SK-N-SH (cell line): ENCODE data around the gene CERS6. TPM values are rescaled to one million over a fixed set of nuclear protein-coding genes. Genes with fewer than 3 reads are reported as not detected.

Source experiments
- CTCF ChIA-PET: fragments of 300-600, 350-600 bp; formaldehyde crosslinking; extraction: SDS; loops from one replicate; lab custom pipeline; 2021; lab: Yijun Ruan, JAX
- POLR2A ChIA-PET: fragments of 350-600 bp; sonication (Branson Sonifier 250); formaldehyde crosslinking; extraction: SDS; loops from one replicate; lab custom pipeline; 2020; ENCODE audit warnings: antibody characterized with exemption, inconsistent platforms; lab: Yijun Ruan, JAX
- DNase-seq: peaks from one replicate; pipeline ENCODE4 v3.0.0; 2012
- H2AFZ ChIP-seq: fragments of 200-600 bp; sonication (generic); 2 replicates; pipeline ENCODE4 v1.8.1; 2016; ENCODE audit warnings: antibody characterized with exemption, mild to moderate bottlenecking, low read depth
- H3F3A ChIP-seq: fragments of 200-600 bp; sonication (generic); replicated peaks from 2 replicates; pipeline ENCODE3; 2016; ENCODE audit warnings: antibody characterized with exemption, mild to moderate bottlenecking; ENCODE audit not compliant: insufficient read depth
- H3K27ac ChIP-seq, 2 experiments: fragments of 200-500 bp in 1 of 2; fragments of 200-600 bp in 1 of 2; sonication (Bioruptor generic) in 1 of 2; sonication (generic), shearing (Covaris generic) in 1 of 2; 2 replicates each; pipeline versions ENCODE4 v1.5.1 to v1.6.1; 2014 to 2016; ENCODE audit warnings: low read depth in 2 of 2, inconsistent platforms in 1 of 2, low read length in 1 of 2, mild to moderate bottlenecking in 1 of 2, mixed read lengths in 1 of 2
- H3K27me3 ChIP-seq: fragments of 200-600 bp; sonication (generic), shearing (Covaris generic); 2 replicates; pipeline ENCODE4 v1.6.1; 2016; ENCODE audit warnings: mixed run types; ENCODE audit not compliant: insufficient read depth
- H3K36me3 ChIP-seq, 2 experiments: fragments of 200-500 bp in 1 of 2; fragments of 200-600 bp in 1 of 2; sonication (Bioruptor generic) in 1 of 2; sonication (generic) in 1 of 2; replicated peaks in 1 of 2; 2 replicates each; pipeline versions ENCODE3 to v1.5.1; 2014 to 2016; ENCODE audit warnings: low read length in 1 of 2, mild to moderate bottlenecking in 1 of 2; ENCODE audit not compliant: insufficient read depth in 2 of 2, control insufficient read depth in 1 of 2
- H3K4me1 ChIP-seq, 2 experiments: fragments of 200-500 bp in 1 of 2; fragments of 200-600 bp in 1 of 2; sonication (Bioruptor generic) in 1 of 2; sonication (generic), shearing (Covaris generic) in 1 of 2; 2 replicates each; pipeline versions ENCODE4 v1.5.1 to v1.6.1; 2014 to 2016; ENCODE audit warnings: low read depth in 1 of 2, low read length in 1 of 2, mixed run types in 1 of 2; ENCODE audit not compliant: insufficient read depth in 2 of 2, control insufficient read depth in 1 of 2
- H3K4me2 ChIP-seq: fragments of 200-600 bp; sonication (generic), shearing (Covaris generic); 2 replicates; pipeline ENCODE4 v1.6.1; 2017; ENCODE audit warnings: mixed run types
- H3K4me3 ChIP-seq, 2 experiments: fragments of 200-500 bp in 1 of 2; fragments of 200-600 bp in 1 of 2; sonication (Bioruptor generic) in 1 of 2; sonication (generic), shearing (Covaris generic) in 1 of 2; 2 replicates each; pipeline versions ENCODE4 v1.5.1 to v1.8.1; 2014 to 2016; ENCODE audit warnings: low read depth in 2 of 2, inconsistent platforms in 1 of 2, low read length in 1 of 2, mild to moderate bottlenecking in 1 of 2, mixed read lengths in 1 of 2, moderate library complexity in 1 of 2
- H3K79me2 ChIP-seq: fragments of 200-600 bp; sonication (generic); 2 replicates; pipeline ENCODE4 v1.8.1; 2017; ENCODE audit warnings: mild to moderate bottlenecking; ENCODE audit not compliant: insufficient read depth
- H3K9ac ChIP-seq: fragments of 200-600 bp; sonication (generic); 2 replicates; pipeline ENCODE4 v1.6.1; 2017; ENCODE audit warnings: mixed run types
- H3K9me2 ChIP-seq: fragments of 200-600 bp; sonication (generic); 2 replicates; pipeline ENCODE4 v1.6.1; 2017; ENCODE audit warnings: mixed run types
- H3K9me3 ChIP-seq: fragments of 200-600 bp; sonication (generic); 2 replicates; pipeline ENCODE4 v1.6.1; 2017; ENCODE audit warnings: mixed run types, mild to moderate bottlenecking, moderate library complexity
- H4K20me1 ChIP-seq: fragments of 200-600 bp; sonication (generic); 2 replicates; pipeline ENCODE4 v1.6.1; 2017; ENCODE audit warnings: mild to moderate bottlenecking, mixed run types; ENCODE audit not compliant: insufficient read depth
- CHD2 ChIP-seq: fragments of 150-350 bp; IDR thresholded peaks from 2 replicates; pipeline ENCODE4 v1.6.1; 2018; ENCODE audit warnings: low read length; ENCODE audit not compliant: partially characterized antibody
- ELF1 ChIP-seq: IDR thresholded peaks from 2 replicates; pipeline ENCODE4 v1.4.0; 2012
- EZH2phosphoT487 ChIP-seq: fragments of 200-600 bp; sonication (generic); IDR thresholded peaks from 2 replicates; pipeline ENCODE4 v1.6.1; 2017; ENCODE audit warnings: low read depth, mixed run types, mild to moderate bottlenecking, antibody characterized with exemption, moderate library complexity, borderline replicate concordance
- GABPA ChIP-seq: IDR thresholded peaks from 2 replicates; pipeline ENCODE4 v1.4.0; 2012; ENCODE audit warnings: low read depth, mild to moderate bottlenecking
- JUND ChIP-seq: IDR thresholded peaks from 2 replicates; pipeline ENCODE4 v1.4.0; 2012
- POLR2AphosphoS5 ChIP-seq: IDR thresholded peaks from 2 replicates; pipeline ENCODE4 v1.6.1; 2012; ENCODE audit warnings: low read depth, low read length
- SIN3A ChIP-seq: IDR thresholded peaks from 2 replicates; pipeline ENCODE4 v1.6.1; 2012; ENCODE audit warnings: low read depth, mild to moderate bottlenecking, low read length, moderate library complexity, borderline replicate concordance
- SMC3 ChIP-seq: IDR thresholded peaks from 2 replicates; pipeline ENCODE4 v1.6.1; 2012; ENCODE audit warnings: low read depth, low read length, improper control_type of control experiment
- TCF12 ChIP-seq: IDR thresholded peaks from 2 replicates; pipeline ENCODE4 v1.4.0; 2012
- USF1 ChIP-seq: IDR thresholded peaks from 2 replicates; pipeline ENCODE4 v1.4.0; 2012; ENCODE audit warnings: low read depth, borderline replicate concordance
- YY1 ChIP-seq: IDR thresholded peaks from 2 replicates; pipeline ENCODE4 v1.4.0; 2012; ENCODE audit warnings: low read depth, mild to moderate bottlenecking
- WGBS: methylation state at CpG from one replicate; pipeline ENCODE4 v1.1.6; 2017; ENCODE audit warnings: low lambda C conversion rate; 5-methylcytosine and 5-hydroxymethylcytosine counted together
- polyA plus RNA-seq, 3 experiments: library from polyadenylated mRNA; depleted of rRNA; stranded (reverse); fragments of >200 nt; gene quantifications; 2 replicates each; pipeline ENCODE4 v1.2.3, GENCODE V29; 2012
- TF ChIP-seq, protein P1 (sequence below): IDR thresholded peaks from 2 replicates; pipeline ENCODE4; 2012

The CERS6 gene
- polyA plus RNA-seq, 1 of the 3 experiments (the other 2 are of a cell fraction) = 1.8 TPM

DNA sequence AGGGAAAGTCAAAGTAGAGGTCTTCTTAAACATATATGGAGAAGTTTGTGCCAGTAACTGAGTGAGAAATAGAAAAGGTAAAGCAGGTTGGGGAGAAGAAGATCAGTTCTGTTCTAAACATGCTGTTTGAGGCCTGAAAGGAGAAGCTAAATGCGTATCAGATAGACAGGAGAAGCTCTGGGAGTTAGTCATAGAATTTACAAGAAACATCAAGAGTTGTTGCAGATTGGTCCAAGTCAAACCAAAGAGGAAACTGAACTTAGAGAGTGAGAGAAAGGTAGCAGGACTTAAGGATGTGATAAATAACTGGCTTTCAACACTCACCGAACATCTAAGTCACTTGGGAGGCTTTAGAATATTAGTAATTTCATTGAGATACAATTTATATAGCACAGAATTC, 29.2 kb upstream of the CERS6 start:
- no peaks in the 10 kb centered on the region for H3K36me3 ChIP-seq
- peaks cover 0 to 12% of the 10 kb centered on the region in 2 experiments; a peak in 2 of 4 replicates for H3K4me1 ChIP-seq
- H3K4me2 ChIP-seq = no peak overlapping the region
- H3K27me3 ChIP-seq = no peaks in the 10 kb centered on the region
- no peaks in the 10 kb centered on the region for H3F3A ChIP-seq
- H3K4me3 ChIP-seq = no peak overlapping the region
- DNase-seq = no peak
- CTCF ChIA-PET = no interaction called here
- H2AFZ ChIP-seq = no peak overlapping the region
- TF ChIP-seq SIN3A (no peak), CHD2 (no peak), GABPA (no peak), SMC3 (no peak), USF1 (no peak), YY1 (no peak), POLR2AphosphoS5 (no peak), ELF1 (no peak)
- H4K20me1 ChIP-seq = no peaks in the 10 kb centered on the region
- H3K9me2 ChIP-seq = no peaks in the 10 kb centered on the region
- H3K27ac ChIP-seq = no peak overlapping the region
- no peak overlapping the region for H3K9ac ChIP-seq
- no peaks in the 10 kb centered on the region for H3K9me3 ChIP-seq
- POLR2A ChIA-PET = no interaction called here
- WGBS = 97% methylated on average over 2 of the region's 2 CpGs
- no peaks in the 10 kb centered on the region for H3K79me2 ChIP-seq

DNA sequence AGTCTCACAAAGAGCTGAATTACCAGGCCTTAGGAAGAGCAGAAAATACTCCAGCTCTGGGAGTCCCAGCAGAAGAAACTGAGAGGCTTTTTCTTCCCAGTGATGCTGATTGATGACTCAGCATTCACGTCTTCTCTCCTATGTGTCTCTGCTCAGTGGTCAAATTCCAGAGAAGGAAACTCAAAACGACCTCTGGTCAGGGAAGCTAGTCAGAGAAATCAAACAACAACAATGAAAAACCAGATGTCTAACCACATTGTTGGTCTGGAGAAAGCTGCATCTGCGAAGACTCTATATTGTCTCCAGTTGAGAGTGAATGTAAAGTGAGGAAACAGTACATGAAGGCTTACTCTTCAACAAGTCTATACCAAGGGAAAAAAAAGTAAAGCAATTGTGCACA, 28.6 kb upstream of the CERS6 start:
- POLR2A ChIA-PET = no interaction called here
- CTCF ChIA-PET = no interaction called here
- no peaks in the 10 kb centered on the region for H3F3A ChIP-seq
- H3K9ac ChIP-seq = no peak overlapping the region
- no peaks in the 10 kb centered on the region for H3K9me2 ChIP-seq
- H3K4me3 ChIP-seq = no peak overlapping the region
- no peaks in the 10 kb centered on the region for H3K27me3 ChIP-seq
- 29% methylated on average over 3 of the region's 3 CpGs for WGBS
- no peak overlapping the region for H3K4me2 ChIP-seq
- peaks cover 0 to 16% of the 10 kb centered on the region in 2 experiments; a peak in 2 of 4 replicates for H3K4me1 ChIP-seq
- TF ChIP-seq, protein P1, sequence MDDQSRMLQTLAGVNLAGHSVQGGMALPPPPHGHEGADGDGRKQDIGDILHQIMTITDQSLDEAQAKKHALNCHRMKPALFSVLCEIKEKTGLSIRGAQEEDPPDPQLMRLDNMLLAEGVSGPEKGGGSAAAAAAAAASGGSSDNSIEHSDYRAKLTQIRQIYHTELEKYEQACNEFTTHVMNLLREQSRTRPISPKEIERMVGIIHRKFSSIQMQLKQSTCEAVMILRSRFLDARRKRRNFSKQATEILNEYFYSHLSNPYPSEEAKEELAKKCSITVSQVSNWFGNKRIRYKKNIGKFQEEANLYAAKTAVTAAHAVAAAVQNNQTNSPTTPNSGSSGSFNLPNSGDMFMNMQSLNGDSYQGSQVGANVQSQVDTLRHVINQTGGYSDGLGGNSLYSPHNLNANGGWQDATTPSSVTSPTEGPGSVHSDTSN = peak; percentile 30; the same call in 1 of the 2 replicates
- TF ChIP-seq EZH2phosphoT487 = no peak
- peak; percentile 61 for TF ChIP-seq TCF12
- no peak for TF ChIP-seq USF1
- TF ChIP-seq POLR2AphosphoS5 = 0 out of 2 replicates have a peak, but pooled peaks have one; percentile 20
- 0 out of 2 replicates have a peak, but pooled peaks have one; percentile 22 for TF ChIP-seq JUND
- H3K27ac ChIP-seq = peak overlapping the region in 1 of 2 experiments; percentile 43; a peak in 2 of 4 replicates
- H3K79me2 ChIP-seq = no peaks in the 10 kb centered on the region
- no peaks in the 10 kb centered on the region for H3K36me3 ChIP-seq
- H3K9me3 ChIP-seq = no peaks in the 10 kb centered on the region
- H4K20me1 ChIP-seq = no peaks in the 10 kb centered on the region
- no peak for DNase-seq
- no peak overlapping the region for H2AFZ ChIP-seq
